Stimulated activated CD8-positive, alpha-beta memory T cell treated with anti-CD3 and anti-CD28 coated beads, Interleukin-15, amount 100 ng/mL, for 4 hours (primary cell): ENCODE data around the gene MEST.
"Not testable (repeated sequence)": the region's sequence is repeated elsewhere in the genome, so short reads cannot be mapped to it uniquely, and the experiment has no call there.

Experiments
- DNase-seq, 2 donors: peaks; one replicate each; pipeline ENCODE4 v3.0.0-alpha.2; 2020; ENCODE audit warnings: low read depth in 2 of 2

MEST gene

GRCh38 chr7:130491841-130492522 lies at the start of gene MEST:
MEST (plus strand) TSS chr7:130492085; CDS start chr7:130492314, 229 bp downstream.
- DNase-seq, result no peak

- no peak for DNase-seq
Observed at GRCh38 chr7:130442601-130443000, 49.3 kb upstream of the MEST start.

GRCh38 chr7:130444234-130444633 lies 47.7 kb upstream of the MEST start:
- DNase-seq, result no peak

GRCh38 chr7:130444751-130445407 lies 47.0 kb upstream of the MEST start:
- no peak for DNase-seq

GRCh38 chr7:130446259-130446658 lies 45.6 kb upstream of the MEST start:
- DNase-seq, result no peak

GRCh38 chr7:130451344-130451743 lies 40.5 kb upstream of the MEST start:
- not testable (repeated sequence) for DNase-seq

GRCh38 chr7:130452951-130453350 lies 38.9 kb upstream of the MEST start:
- DNase-seq, result no peak

GRCh38 chr7:130454959-130455358 lies 36.9 kb upstream of the MEST start:
- no peak for DNase-seq

GRCh38 chr7:130458257-130458656 lies 33.6 kb upstream of the MEST start:
- no peak for DNase-seq

- DNase-seq, result no peak
Observed at GRCh38 chr7:130461272-130461671, 30.6 kb upstream of the MEST start.

GRCh38 chr7:130463553-130464434 lies 28.1 kb upstream of the MEST start:
- no peak for DNase-seq

GRCh38 chr7:130468612-130469011 lies 23.3 kb upstream of the MEST start:
- DNase-seq, result no peak

GRCh38 chr7:130471974-130472373 lies 19.9 kb upstream of the MEST start:
- DNase-seq, result no peak

GRCh38 chr7:130473289-130473688 lies 18.6 kb upstream of the MEST start:
- DNase-seq, result no peak

GRCh38 chr7:130473876-130474275 lies 18.0 kb upstream of the MEST start:
- DNase-seq, result no peak

GRCh38 chr7:130475776-130476175 lies 16.1 kb upstream of the MEST start:
- no peak for DNase-seq

- DNase-seq, result no peak
Observed at GRCh38 chr7:130476297-130477150, 15.4 kb upstream of the MEST start.

GRCh38 chr7:130478991-130479390 lies 12.9 kb upstream of the MEST start:
- no peak for DNase-seq

- no peak for DNase-seq
Observed at GRCh38 chr7:130479716-130480400, 12.0 kb upstream of the MEST start.

GRCh38 chr7:130481898-130482297 lies 10.0 kb upstream of the MEST start:
- no peak for DNase-seq

GRCh38 chr7:130483031-130483430 lies 8.9 kb upstream of the MEST start:
- no peak for DNase-seq
